SK-N-SH (cell line): ENCODE measurements around the gene GAS7. TPM values are rescaled to one million over a fixed set of nuclear protein-coding genes. Genes with fewer than 3 reads are reported as not detected.

Experiments used
- CTCF ChIA-PET: fragments of 300-600, 350-600 bp; formaldehyde crosslinking; extraction: SDS; loops from one replicate; lab custom pipeline; 2021; lab: Yijun Ruan, JAX
- POLR2A ChIA-PET: fragments of 350-600 bp; sonication (Branson Sonifier 250); formaldehyde crosslinking; extraction: SDS; loops from one replicate; lab custom pipeline; 2020; ENCODE audit warnings: antibody characterized with exemption, inconsistent platforms; lab: Yijun Ruan, JAX
- DNase-seq: peaks from one replicate; pipeline ENCODE4 v3.0.0; 2012
- H2AFZ ChIP-seq: fragments of 200-600 bp; sonication (generic); 2 replicates; pipeline ENCODE4 v1.8.1; 2016; ENCODE audit warnings: antibody characterized with exemption, mild to moderate bottlenecking, low read depth
- H3F3A ChIP-seq: fragments of 200-600 bp; sonication (generic); replicated peaks from 2 replicates; pipeline ENCODE3; 2016; ENCODE audit warnings: antibody characterized with exemption, mild to moderate bottlenecking; ENCODE audit not compliant: insufficient read depth
- H3K27ac ChIP-seq, 2 experiments: fragments of 200-500 bp in 1 of 2; fragments of 200-600 bp in 1 of 2; sonication (Bioruptor generic) in 1 of 2; sonication (generic), shearing (Covaris generic) in 1 of 2; 2 replicates each; pipeline versions ENCODE4 v1.5.1 to v1.6.1; 2014 to 2016; ENCODE audit warnings: low read depth in 2 of 2, inconsistent platforms in 1 of 2, low read length in 1 of 2, mild to moderate bottlenecking in 1 of 2, mixed read lengths in 1 of 2
- H3K27me3 ChIP-seq: fragments of 200-600 bp; sonication (generic), shearing (Covaris generic); 2 replicates; pipeline ENCODE4 v1.6.1; 2016; ENCODE audit warnings: mixed run types; ENCODE audit not compliant: insufficient read depth
- H3K36me3 ChIP-seq, 2 experiments: fragments of 200-500 bp in 1 of 2; fragments of 200-600 bp in 1 of 2; sonication (Bioruptor generic) in 1 of 2; sonication (generic) in 1 of 2; replicated peaks in 1 of 2; 2 replicates each; pipeline versions ENCODE3 to v1.5.1; 2014 to 2016; ENCODE audit warnings: low read length in 1 of 2, mild to moderate bottlenecking in 1 of 2; ENCODE audit not compliant: insufficient read depth in 2 of 2, control insufficient read depth in 1 of 2
- H3K4me1 ChIP-seq, 2 experiments: fragments of 200-500 bp in 1 of 2; fragments of 200-600 bp in 1 of 2; sonication (Bioruptor generic) in 1 of 2; sonication (generic), shearing (Covaris generic) in 1 of 2; 2 replicates each; pipeline versions ENCODE4 v1.5.1 to v1.6.1; 2014 to 2016; ENCODE audit warnings: low read depth in 1 of 2, low read length in 1 of 2, mixed run types in 1 of 2; ENCODE audit not compliant: insufficient read depth in 2 of 2, control insufficient read depth in 1 of 2
- H3K4me2 ChIP-seq: fragments of 200-600 bp; sonication (generic), shearing (Covaris generic); 2 replicates; pipeline ENCODE4 v1.6.1; 2017; ENCODE audit warnings: mixed run types
- H3K4me3 ChIP-seq, 2 experiments: fragments of 200-500 bp in 1 of 2; fragments of 200-600 bp in 1 of 2; sonication (Bioruptor generic) in 1 of 2; sonication (generic), shearing (Covaris generic) in 1 of 2; 2 replicates each; pipeline versions ENCODE4 v1.5.1 to v1.8.1; 2014 to 2016; ENCODE audit warnings: low read depth in 2 of 2, inconsistent platforms in 1 of 2, low read length in 1 of 2, mild to moderate bottlenecking in 1 of 2, mixed read lengths in 1 of 2, moderate library complexity in 1 of 2
- H3K79me2 ChIP-seq: fragments of 200-600 bp; sonication (generic); 2 replicates; pipeline ENCODE4 v1.8.1; 2017; ENCODE audit warnings: mild to moderate bottlenecking; ENCODE audit not compliant: insufficient read depth
- H3K9ac ChIP-seq: fragments of 200-600 bp; sonication (generic); 2 replicates; pipeline ENCODE4 v1.6.1; 2017; ENCODE audit warnings: mixed run types
- H3K9me2 ChIP-seq: fragments of 200-600 bp; sonication (generic); 2 replicates; pipeline ENCODE4 v1.6.1; 2017; ENCODE audit warnings: mixed run types
- H3K9me3 ChIP-seq: fragments of 200-600 bp; sonication (generic); 2 replicates; pipeline ENCODE4 v1.6.1; 2017; ENCODE audit warnings: mixed run types, mild to moderate bottlenecking, moderate library complexity
- H4K20me1 ChIP-seq: fragments of 200-600 bp; sonication (generic); 2 replicates; pipeline ENCODE4 v1.6.1; 2017; ENCODE audit warnings: mild to moderate bottlenecking, mixed run types; ENCODE audit not compliant: insufficient read depth
- CHD2 ChIP-seq: fragments of 150-350 bp; IDR thresholded peaks from 2 replicates; pipeline ENCODE4 v1.6.1; 2018; ENCODE audit warnings: low read length; ENCODE audit not compliant: partially characterized antibody
- ELF1 ChIP-seq: IDR thresholded peaks from 2 replicates; pipeline ENCODE4 v1.4.0; 2012
- EZH2phosphoT487 ChIP-seq: fragments of 200-600 bp; sonication (generic); IDR thresholded peaks from 2 replicates; pipeline ENCODE4 v1.6.1; 2017; ENCODE audit warnings: low read depth, mixed run types, mild to moderate bottlenecking, antibody characterized with exemption, moderate library complexity, borderline replicate concordance
- FOSL2 ChIP-seq: IDR thresholded peaks from 2 replicates; pipeline ENCODE4 v1.4.0; 2012; ENCODE audit warnings: low read depth, mild to moderate bottlenecking, moderate library complexity, borderline replicate concordance
- GABPA ChIP-seq: IDR thresholded peaks from 2 replicates; pipeline ENCODE4 v1.4.0; 2012; ENCODE audit warnings: low read depth, mild to moderate bottlenecking
- GATA2 ChIP-seq: sonication (generic); formaldehyde crosslinking; IDR thresholded peaks from 2 replicates; pipeline ENCODE4 v1.5.0; 2020; ENCODE audit warnings: mild to moderate bottlenecking, missing genetic modification reagents
- MEF2A ChIP-seq: IDR thresholded peaks from 2 replicates; pipeline ENCODE4 v1.4.0; 2012; ENCODE audit warnings: low read depth, borderline replicate concordance
- MXI1 ChIP-seq: IDR thresholded peaks from 2 replicates; pipeline ENCODE4 v1.6.1; 2012; ENCODE audit warnings: mild to moderate bottlenecking, low read depth, low read length, improper control_type of control experiment
- NFIC ChIP-seq: IDR thresholded peaks from 2 replicates; pipeline ENCODE4 v1.4.0; 2012; ENCODE audit warnings: borderline replicate concordance
- NRF1 ChIP-seq: IDR thresholded peaks from 2 replicates; pipeline ENCODE4 v1.6.1; 2012; ENCODE audit warnings: low read depth, mild to moderate bottlenecking, low read length
- PBX3 ChIP-seq: IDR thresholded peaks from 2 replicates; pipeline ENCODE4; 2012
- POLR2AphosphoS5 ChIP-seq: IDR thresholded peaks from 2 replicates; pipeline ENCODE4 v1.6.1; 2012; ENCODE audit warnings: low read depth, low read length
- RAD21 ChIP-seq: IDR thresholded peaks from 2 replicates; pipeline ENCODE4 v1.6.1; 2012; ENCODE audit warnings: mild to moderate bottlenecking, low read length
- RCOR1 ChIP-seq: fragments of 150-350 bp; IDR thresholded peaks from 2 replicates; pipeline ENCODE4 v1.6.1; 2017; ENCODE audit warnings: antibody characterized with exemption, low read length
- REST ChIP-seq: IDR thresholded peaks from 2 replicates; pipeline ENCODE4 v1.6.1; 2012; ENCODE audit warnings: mild to moderate bottlenecking, low read depth, low read length, moderate library complexity
- RFX5 ChIP-seq: IDR thresholded peaks from 2 replicates; pipeline ENCODE4 v1.6.1; 2012; ENCODE audit warnings: mild to moderate bottlenecking, improper control_type of control experiment, low read length
- RXRA ChIP-seq: IDR thresholded peaks from 2 replicates; pipeline ENCODE4 v1.4.0; 2012; ENCODE audit warnings: low read depth, mild to moderate bottlenecking, borderline replicate concordance
- TAF1 ChIP-seq: IDR thresholded peaks from 2 replicates; pipeline ENCODE4 v1.6.1; 2012; ENCODE audit warnings: low read depth, mild to moderate bottlenecking, low read length, moderate library complexity, borderline replicate concordance
- TCF12 ChIP-seq: IDR thresholded peaks from 2 replicates; pipeline ENCODE4 v1.4.0; 2012
- USF1 ChIP-seq: IDR thresholded peaks from 2 replicates; pipeline ENCODE4 v1.4.0; 2012; ENCODE audit warnings: low read depth, borderline replicate concordance
- USF2 ChIP-seq: fragments of 150-350 bp; IDR thresholded peaks from 2 replicates; pipeline ENCODE4 v1.6.1; 2017; ENCODE audit warnings: antibody characterized with exemption, low read length, low read depth, borderline replicate concordance
- WGBS: methylation state at CpG from one replicate; pipeline ENCODE4 v1.1.6; 2017; ENCODE audit warnings: low lambda C conversion rate; 5-methylcytosine and 5-hydroxymethylcytosine counted together
- polyA plus RNA-seq, 3 experiments: library from polyadenylated mRNA; depleted of rRNA; stranded (reverse); fragments of >200 nt; gene quantifications; 2 replicates each; pipeline ENCODE4 v1.2.3, GENCODE V29; 2012

GAS7 gene
- polyA plus RNA-seq, 1 of the 3 experiments (the other 2 are of a cell fraction): 0.12 TPM

GRCh38 chr17:9936095-9936494 is 262.3 kb downstream of the GAS7 start:
- TF ChIP-seq RXRA (no peak), USF1 (no peak), MXI1 (no peak), PBX3 (no peak), ELF1 (no peak), GABPA (no peak), POLR2AphosphoS5 (no peak), EZH2phosphoT487 (no peak), GATA2 (CRISPR knock-in tag) (no peak), TCF12 (no peak)
- TF ChIP-seq, all 33 proteins: peak for 0
- Histone ChIP-seq H4K20me1 (no peaks in the 10 kb centered on the region), H3K27me3 (no peaks in the 10 kb centered on the region), H3K9me2 (no peaks in the 10 kb centered on the region), H3F3A (no peaks in the 10 kb centered on the region), H3K4me3 (no peak overlapping the region), H3K9ac (no peak overlapping the region), H2AFZ (no peak overlapping the region), H3K27ac (no peak overlapping the region), H3K4me1 (no peaks in the 10 kb centered on the region), H3K9me3 (no peaks in the 10 kb centered on the region), H3K36me3 (no peaks in the 10 kb centered on the region), H3K79me2 (no peaks in the 10 kb centered on the region), H3K4me2 (no peak overlapping the region)
- ChIA-PET POLR2A (no interaction called here), CTCF (interaction anchor here (0.8 to 5.3 kb wide), 3 partner anchors 11 to 681 kb away, joined by 3 to 34 read pairs (median 3); no protein-coding TSS in a partner anchor)
- no peak for DNase-seq
- WGBS: 13% methylated on average over 3 of the region's 3 CpGs

- Histone ChIP-seq H2AFZ (no peak overlapping the region), H3K9ac (no peak overlapping the region), H3K79me2 (no peaks in the 10 kb centered on the region), H3K4me3 (no peak overlapping the region), H3K27me3 (0 out of 2 replicates have a peak, but pooled peaks cover under 1% of the 10 kb centered on the region), H3K4me2 (no peak overlapping the region), H3K27ac (no peak overlapping the region), H3K9me3 (no peaks in the 10 kb centered on the region), H3F3A (no peaks in the 10 kb centered on the region), H4K20me1 (no peaks in the 10 kb centered on the region), H3K4me1 (no peaks in the 10 kb centered on the region), H3K36me3 (no peaks in the 10 kb centered on the region), H3K9me2 (no peaks in the 10 kb centered on the region)
- no peak for DNase-seq
- ChIA-PET POLR2A (no interaction called here), CTCF (interaction anchor here (0.7 to 5.3 kb wide), 3 partner anchors 10 to 710 kb away, joined by 3 to 34 read pairs (median 3); no protein-coding TSS in a partner anchor)
- WGBS: 32% methylated on average over 5 of the region's 6 CpGs
- TF ChIP-seq CHD2: no peak
- TF ChIP-seq MXI1: no peak
- TF ChIP-seq RAD21: no peak
- TF ChIP-seq RCOR1: no peak
- TF ChIP-seq FOSL2: no peak
- TF ChIP-seq RFX5: no peak
- no peak for TF ChIP-seq NRF1
- no peak for TF ChIP-seq MEF2A
- no peak for TF ChIP-seq TAF1
- TF ChIP-seq USF2: no peak
- TF ChIP-seq ELF1: no peak
- no peak for TF ChIP-seq REST
- TF ChIP-seq NFIC: no peak
Observed at GRCh38 chr17:9935408-9935807, 263.0 kb downstream of the GAS7 start.
